Measurements from ENCODE around the gene RAC2.
A peak's percentile ranks its signal among the peaks of the same experiment; 100 is the strongest.

Gene RAC2

GRCh38 chr22:37193629-37194191 lies 50.4 kb downstream of the RAC2 start:
- Mint-ChIP-seq H3K4me3 (peak overlapping the region in 1 of 3 experiments; percentile 15), H3K4me1 (peaks cover 58% of the 10 kb centered on the region), H3K36me3 (ENCODE audit: low read depth) (peaks cover 7% of the 10 kb centered on the region), H3K27me3 (ENCODE audit: low read depth) (no peaks in the 10 kb centered on the region), H3K9me3 (no peaks in the 10 kb centered on the region), H3K27ac (peak overlapping the region; percentile 71 to 87 (median 85))
- TF ChIP-seq, protein P1, sequence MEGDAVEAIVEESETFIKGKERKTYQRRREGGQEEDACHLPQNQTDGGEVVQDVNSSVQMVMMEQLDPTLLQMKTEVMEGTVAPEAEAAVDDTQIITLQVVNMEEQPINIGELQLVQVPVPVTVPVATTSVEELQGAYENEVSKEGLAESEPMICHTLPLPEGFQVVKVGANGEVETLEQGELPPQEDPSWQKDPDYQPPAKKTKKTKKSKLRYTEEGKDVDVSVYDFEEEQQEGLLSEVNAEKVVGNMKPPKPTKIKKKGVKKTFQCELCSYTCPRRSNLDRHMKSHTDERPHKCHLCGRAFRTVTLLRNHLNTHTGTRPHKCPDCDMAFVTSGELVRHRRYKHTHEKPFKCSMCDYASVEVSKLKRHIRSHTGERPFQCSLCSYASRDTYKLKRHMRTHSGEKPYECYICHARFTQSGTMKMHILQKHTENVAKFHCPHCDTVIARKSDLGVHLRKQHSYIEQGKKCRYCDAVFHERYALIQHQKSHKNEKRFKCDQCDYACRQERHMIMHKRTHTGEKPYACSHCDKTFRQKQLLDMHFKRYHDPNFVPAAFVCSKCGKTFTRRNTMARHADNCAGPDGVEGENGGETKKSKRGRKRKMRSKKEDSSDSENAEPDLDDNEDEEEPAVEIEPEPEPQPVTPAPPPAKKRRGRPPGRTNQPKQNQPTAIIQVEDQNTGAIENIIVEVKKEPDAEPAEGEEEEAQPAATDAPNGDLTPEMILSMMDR (IDR thresholded peaks at IDR 0.05; ENCODE audit: unreplicated experiment in 3 of 3) = no peak

- no peaks in the 10 kb centered on the region for H3K9me3 Mint-ChIP-seq
- peaks cover 61% of the 10 kb centered on the region for H3K4me1 Mint-ChIP-seq
- no peaks in the 10 kb centered on the region for H3K27me3 Mint-ChIP-seq (ENCODE audit: low read depth)
- TF ChIP-seq, protein P1 (IDR thresholded peaks at IDR 0.05; ENCODE audit: unreplicated experiment in 3 of 3) = no peak
- H3K27ac Mint-ChIP-seq = peak overlapping the region in 1 of 3 experiments; percentile 85
- peaks cover 7% of the 10 kb centered on the region for H3K36me3 Mint-ChIP-seq (ENCODE audit: low read depth)
- H3K4me3 Mint-ChIP-seq = no peak overlapping the region
These were observed 51.3 kb downstream of the RAC2 start for GRCh38 chr22:37192741-37193140.

DNA sequence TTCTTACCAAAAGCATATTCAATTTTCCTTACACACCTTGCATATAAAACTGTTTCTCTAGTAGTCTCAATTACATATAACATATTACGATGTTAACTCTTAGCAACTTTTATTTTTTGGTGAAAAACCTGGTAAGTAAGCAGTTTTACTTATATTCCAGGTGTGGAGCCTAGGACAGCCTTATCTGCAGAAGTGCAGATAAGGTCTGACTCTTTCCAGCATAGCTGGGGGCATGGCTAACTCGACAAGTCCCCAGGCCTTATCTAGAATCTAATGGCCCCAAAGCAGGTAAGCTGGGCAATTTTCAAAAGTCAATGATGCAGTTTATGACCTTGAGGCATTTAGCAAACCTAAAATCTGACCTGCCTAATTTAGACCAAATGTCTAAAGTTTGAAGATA lies 51.9 kb downstream of the RAC2 start:
- Mint-ChIP-seq H3K4me3 (no peak overlapping the region), H3K27ac (peak overlapping the region in 1 of 3 experiments; percentile 85)

DNA sequence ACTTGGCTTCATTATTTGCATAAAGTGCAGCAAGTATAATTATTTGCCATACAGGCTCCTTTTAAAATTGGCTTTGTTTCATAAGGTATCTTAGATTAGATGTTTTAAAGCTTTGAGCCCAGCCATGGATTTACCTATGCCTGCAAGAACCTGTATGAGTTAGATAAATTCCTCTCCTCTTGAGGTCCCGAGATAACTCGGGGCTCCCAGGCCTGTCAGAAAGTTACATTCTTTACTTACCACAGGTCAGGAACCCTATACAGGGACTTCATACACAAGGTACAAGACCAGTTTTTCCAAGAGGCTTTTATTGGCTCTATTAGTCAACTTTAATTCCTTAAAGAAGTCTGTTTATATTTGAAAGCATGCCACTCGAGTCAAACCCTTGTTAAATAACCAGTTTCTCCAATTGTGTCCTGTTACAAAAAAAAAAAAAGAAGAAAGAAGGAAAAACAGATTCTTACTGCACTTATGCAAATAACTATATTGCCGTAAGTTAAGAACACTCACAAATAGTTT lies 53.7 kb downstream of the RAC2 start:
- TF ChIP-seq, protein P1 (IDR thresholded peaks at IDR 0.05; ENCODE audit: unreplicated experiment in 3 of 3) = no peak
- no peaks in the 10 kb centered on the region for H3K27me3 Mint-ChIP-seq (ENCODE audit: low read depth)
- peaks cover 7% of the 10 kb centered on the region for H3K36me3 Mint-ChIP-seq (ENCODE audit: low read depth)
- H3K9me3 Mint-ChIP-seq = no peaks in the 10 kb centered on the region
- no peak overlapping the region for H3K4me3 Mint-ChIP-seq
- peaks cover 55% of the 10 kb centered on the region for H3K4me1 Mint-ChIP-seq
- H3K27ac Mint-ChIP-seq = no peak overlapping the region

More for the DNA sequence above, 51.9 kb downstream of the RAC2 start:
- H3K9me3 Mint-ChIP-seq = no peaks in the 10 kb centered on the region
- no peaks in the 10 kb centered on the region for H3K27me3 Mint-ChIP-seq (ENCODE audit: low read depth)
- peaks cover 7% of the 10 kb centered on the region for H3K36me3 Mint-ChIP-seq (ENCODE audit: low read depth)
- peaks cover 62% of the 10 kb centered on the region for H3K4me1 Mint-ChIP-seq
- TF ChIP-seq, protein P1 (IDR thresholded peaks at IDR 0.05; ENCODE audit: unreplicated experiment in 3 of 3) = no peak

- Mint-ChIP-seq H3K36me3 (ENCODE audit: low read depth) (peaks cover 7% of the 10 kb centered on the region), H3K9me3 (no peaks in the 10 kb centered on the region)
- TF ChIP-seq, protein P1 (IDR thresholded peaks at IDR 0.05; ENCODE audit: unreplicated experiment in 3 of 3) = no peak
These were observed 55.1 kb downstream of the RAC2 start for GRCh38 chr22:37188901-37189466.

More at GRCh38 chr22:37188901-37189466, 55.1 kb downstream of the RAC2 start:
- H3K27ac Mint-ChIP-seq = peak overlapping the region; percentile 99
- peak overlapping the region in 2 of 3 experiments; percentile 73 to 88 for H3K4me3 Mint-ChIP-seq
- no peaks in the 10 kb centered on the region for H3K27me3 Mint-ChIP-seq (ENCODE audit: low read depth)
- peaks cover 47% of the 10 kb centered on the region for H3K4me1 Mint-ChIP-seq

Data from nephron (organoid).